Endothelial cell (in vitro differentiated cells): Measurements from ENCODE around the gene HERC2. TPM values are rescaled to one million over a fixed set of nuclear protein-coding genes. Genes with fewer than 3 reads are reported as not detected.
A peak's percentile ranks its signal among the peaks of the same experiment; 100 is the strongest.

Experiments
- DNase-seq: peaks from one replicate; pipeline ENCODE4 v3.0.0; 2021; ENCODE audit warnings: low spot score
- H3K27ac Mint-ChIP-seq: one replicate; pipeline ENCODE4 v1.8.0; 2021; ENCODE audit warnings: mixed read lengths, inconsistent platforms; ENCODE audit not compliant: unreplicated experiment
- H3K27me3 Mint-ChIP-seq: one replicate; pipeline ENCODE4 v1.8.0; 2021; ENCODE audit warnings: mild to moderate bottlenecking, moderate library complexity, mixed read lengths, inconsistent platforms; ENCODE audit not compliant: unreplicated experiment
- H3K36me3 Mint-ChIP-seq: one replicate; pipeline ENCODE4 v1.8.0; 2021; ENCODE audit warnings: mild to moderate bottlenecking, low read depth, mixed read lengths, inconsistent platforms; ENCODE audit not compliant: unreplicated experiment
- H3K4me1 Mint-ChIP-seq: one replicate; pipeline ENCODE4 v1.8.0; 2021; ENCODE audit warnings: mild to moderate bottlenecking, mixed read lengths, inconsistent platforms; ENCODE audit not compliant: unreplicated experiment
- H3K4me3 Mint-ChIP-seq: one replicate; pipeline ENCODE4 v1.8.0; 2021; ENCODE audit warnings: mild to moderate bottlenecking, mixed read lengths, inconsistent platforms; ENCODE audit not compliant: unreplicated experiment
- H3K9me3 Mint-ChIP-seq: one replicate; pipeline ENCODE4 v1.8.0; 2021; ENCODE audit warnings: mixed read lengths, inconsistent platforms; ENCODE audit not compliant: unreplicated experiment
- total RNA-seq: library from RNA; stranded (reverse); fragmentation: NEBNext Ultra II Directional; extraction: Animal tissue kit (Norgen Biotek cat#: 25700); gene quantifications from one replicate; pipeline ENCODE4 v1.2.1, GENCODE V29; 2021; ENCODE audit not compliant: unreplicated experiment
- TF ChIP-seq, protein P1 (sequence below): fragments of 200-600 bp; sonication (generic); IDR thresholded peaks from one replicate; pipeline ENCODE4 v1.5.0; 2021; ENCODE audit warnings: antibody characterized with exemption; ENCODE audit not compliant: unreplicated experiment

HERC2 gene
- total RNA-seq, 1 donor from 2014 or later: 84.6 TPM

DNA sequence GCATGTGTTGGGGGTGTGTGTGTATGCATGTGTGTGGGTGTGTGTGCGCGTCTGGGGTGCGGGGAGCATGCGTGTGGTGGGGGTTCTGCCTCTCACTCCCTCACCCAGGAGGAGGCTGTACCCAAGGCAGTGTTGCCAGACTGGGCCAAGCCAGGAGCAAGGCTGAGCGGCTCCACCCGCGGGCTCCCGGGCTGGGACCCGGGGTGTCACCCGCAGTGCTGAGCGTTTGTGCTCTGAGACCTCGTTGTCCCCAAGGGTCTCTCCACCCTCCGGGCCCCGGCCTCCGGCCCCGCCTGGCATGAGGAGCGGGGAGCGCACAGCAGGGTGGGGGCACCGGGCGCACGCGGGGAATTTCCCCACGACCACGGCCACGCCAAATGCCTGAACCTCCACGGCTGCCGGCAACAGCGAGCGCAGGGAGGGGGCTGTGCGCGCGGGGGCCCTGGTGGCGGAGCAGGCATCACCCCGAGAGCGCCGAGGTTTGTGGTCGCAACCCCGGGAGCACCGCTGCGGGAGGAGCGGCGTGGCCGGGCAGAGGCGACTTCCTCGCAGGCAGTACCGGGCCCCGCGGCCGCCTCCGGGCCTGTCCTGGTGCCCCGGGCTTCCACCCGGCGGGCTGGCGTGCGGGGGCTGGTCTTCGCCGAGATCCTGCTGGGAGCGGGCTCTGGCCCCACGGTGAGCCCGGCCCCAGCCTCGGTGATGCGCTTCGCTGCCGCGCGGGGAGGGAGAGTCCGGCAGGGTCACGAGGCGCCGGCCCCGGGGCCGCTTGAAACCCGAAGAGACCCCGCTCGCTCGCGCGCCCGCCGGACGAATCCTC, 215.5 kb downstream of the HERC2 start:
- H3K27me3 Mint-ChIP-seq: peaks cover 22% of the 10 kb centered on the region
- peaks cover 7% of the 10 kb centered on the region for H3K36me3 Mint-ChIP-seq
- H3K27ac Mint-ChIP-seq: no peak overlapping the region
- DNase-seq: peak; percentile 39
- no peaks in the 10 kb centered on the region for H3K9me3 Mint-ChIP-seq
- H3K4me3 Mint-ChIP-seq: peak overlapping the region; percentile 83
- TF ChIP-seq, protein P1, sequence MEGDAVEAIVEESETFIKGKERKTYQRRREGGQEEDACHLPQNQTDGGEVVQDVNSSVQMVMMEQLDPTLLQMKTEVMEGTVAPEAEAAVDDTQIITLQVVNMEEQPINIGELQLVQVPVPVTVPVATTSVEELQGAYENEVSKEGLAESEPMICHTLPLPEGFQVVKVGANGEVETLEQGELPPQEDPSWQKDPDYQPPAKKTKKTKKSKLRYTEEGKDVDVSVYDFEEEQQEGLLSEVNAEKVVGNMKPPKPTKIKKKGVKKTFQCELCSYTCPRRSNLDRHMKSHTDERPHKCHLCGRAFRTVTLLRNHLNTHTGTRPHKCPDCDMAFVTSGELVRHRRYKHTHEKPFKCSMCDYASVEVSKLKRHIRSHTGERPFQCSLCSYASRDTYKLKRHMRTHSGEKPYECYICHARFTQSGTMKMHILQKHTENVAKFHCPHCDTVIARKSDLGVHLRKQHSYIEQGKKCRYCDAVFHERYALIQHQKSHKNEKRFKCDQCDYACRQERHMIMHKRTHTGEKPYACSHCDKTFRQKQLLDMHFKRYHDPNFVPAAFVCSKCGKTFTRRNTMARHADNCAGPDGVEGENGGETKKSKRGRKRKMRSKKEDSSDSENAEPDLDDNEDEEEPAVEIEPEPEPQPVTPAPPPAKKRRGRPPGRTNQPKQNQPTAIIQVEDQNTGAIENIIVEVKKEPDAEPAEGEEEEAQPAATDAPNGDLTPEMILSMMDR: no peak
- H3K4me1 Mint-ChIP-seq: peaks cover 11% of the 10 kb centered on the region

GRCh38 chr15:28105793-28106192, 216.2 kb downstream of the HERC2 start:
- H3K27me3 Mint-ChIP-seq: peaks cover 27% of the 10 kb centered on the region
- no peak overlapping the region for H3K27ac Mint-ChIP-seq
- H3K36me3 Mint-ChIP-seq: peaks cover 4% of the 10 kb centered on the region
- H3K4me3 Mint-ChIP-seq: peak overlapping the region; percentile 83
- peaks cover 11% of the 10 kb centered on the region for H3K4me1 Mint-ChIP-seq
- no peaks in the 10 kb centered on the region for H3K9me3 Mint-ChIP-seq
- no peak for DNase-seq
- TF ChIP-seq, protein P1: no peak

GRCh38 chr15:28105224-28105791, 216.7 kb downstream of the HERC2 start:
- TF ChIP-seq, protein P1: no peak

GRCh38 chr15:28104326-28104725, 217.7 kb downstream of the HERC2 start:
- H3K27ac Mint-ChIP-seq: no peak overlapping the region
- peaks cover 21% of the 10 kb centered on the region for H3K4me1 Mint-ChIP-seq
- peaks cover 10% of the 10 kb centered on the region for H3K36me3 Mint-ChIP-seq
- no peaks in the 10 kb centered on the region for H3K9me3 Mint-ChIP-seq
- H3K27me3 Mint-ChIP-seq: peaks cover 38% of the 10 kb centered on the region
- TF ChIP-seq, protein P1: no peak
- DNase-seq: no peak
- H3K4me3 Mint-ChIP-seq: no peak overlapping the region

More at GRCh38 chr15:28105224-28105791, 216.7 kb downstream of the HERC2 start:
- Mint-ChIP-seq H3K27ac (no peak overlapping the region), H3K4me3 (no peak overlapping the region), H3K36me3 (peaks cover 2% of the 10 kb centered on the region), H3K4me1 (peaks cover 13% of the 10 kb centered on the region), H3K9me3 (no peaks in the 10 kb centered on the region), H3K27me3 (peaks cover 29% of the 10 kb centered on the region)
- DNase-seq: no peak

DNA sequence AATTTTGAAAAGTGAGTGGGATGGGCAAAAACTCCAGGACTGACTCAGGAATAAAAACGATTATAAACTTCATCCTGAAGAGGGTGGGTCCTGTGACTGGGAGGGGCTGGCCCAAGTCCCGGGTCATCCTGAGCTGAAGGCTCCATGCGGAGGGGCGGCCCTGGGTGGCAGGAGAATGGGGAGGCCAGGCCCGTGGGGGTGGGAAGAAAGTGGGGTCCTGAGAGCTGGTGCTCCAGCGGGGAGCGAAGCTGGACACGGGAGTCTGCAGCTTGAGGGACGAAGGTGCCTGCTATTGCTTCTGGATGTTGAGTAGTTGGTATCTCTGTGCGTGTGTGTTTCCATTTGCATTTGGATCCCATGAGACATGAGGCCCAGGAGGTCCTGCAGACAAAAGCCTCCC, 218.1 kb downstream of the HERC2 start:
- peaks cover 21% of the 10 kb centered on the region for H3K4me1 Mint-ChIP-seq
- H3K4me3 Mint-ChIP-seq: no peak overlapping the region
- peaks cover 37% of the 10 kb centered on the region for H3K27me3 Mint-ChIP-seq
- TF ChIP-seq, protein P1: no peak
- DNase-seq: no peak
- peaks cover 10% of the 10 kb centered on the region for H3K36me3 Mint-ChIP-seq
- H3K9me3 Mint-ChIP-seq: no peaks in the 10 kb centered on the region
- no peak overlapping the region for H3K27ac Mint-ChIP-seq
